K562 (cell line): ENCODE results near the gene RNF145. TPM values are rescaled to one million over a fixed set of nuclear protein-coding genes. Genes with fewer than 3 reads are reported as not detected.

Source experiments
- ATF1 ChIP-seq, 2 experiments: fragments of 450-650 bp in 1 of 2; IDR thresholded peaks; 2 replicates each; pipeline ENCODE4 v1.6.1; 2016; ENCODE audit warnings: missing compliant biosample characterization in 1 of 2, missing genetic modification characterization in 1 of 2
- ATF3 ChIP-seq, 2 experiments: fragments of 450-650 bp in 1 of 2; sonication (generic) in 1 of 2; formaldehyde crosslinking in 1 of 2; IDR thresholded peaks in 1 of 2; conservative IDR thresholded peaks in 1 of 2; 2 replicates each; pipeline versions ENCODE4 v1.6.1 to v1.8.1; 2016 to 2023; ENCODE audit warnings: mild to moderate bottlenecking in 2 of 2, moderate library complexity in 2 of 2, inconsistent platforms in 1 of 2, missing genetic modification reagents in 1 of 2
- DNMT1 ChIP-seq: fragments of 450-650 bp; IDR thresholded peaks from 2 replicates; pipeline ENCODE4 v1.6.1; 2016; ENCODE audit warnings: antibody characterized with exemption, mild to moderate bottlenecking
- ESRRA ChIP-seq: fragments of 450-650 bp; IDR thresholded peaks from 2 replicates; pipeline ENCODE4 v1.6.1; 2014; ENCODE audit warnings: low read depth, mild to moderate bottlenecking, moderate library complexity, borderline replicate concordance
- JUND ChIP-seq, 2 experiments: IDR thresholded peaks; 2 replicates in 1 of 2; 3 replicates in 1 of 2; pipeline ENCODE4 v1.6.1; 2011; ENCODE audit warnings: borderline replicate concordance in 2 of 2, low read depth in 2 of 2, low read length in 2 of 2, improper control_type of control experiment in 1 of 2, missing biosample characterization in 1 of 2, missing genetic modification characterization in 1 of 2, missing genetic modification reagents in 1 of 2
- KDM1A ChIP-seq, 2 experiments: fragments of 450-650 bp; IDR thresholded peaks; 2 replicates each; pipeline ENCODE4 v1.6.1; 2016; ENCODE audit warnings: mild to moderate bottlenecking in 2 of 2
- KLF1 ChIP-seq: fragments of 450-650 bp; IDR thresholded peaks from 2 replicates; pipeline ENCODE4 v1.6.1; 2016; ENCODE audit warnings: missing genetic modification characterization, missing compliant biosample characterization
- NR3C1 ChIP-seq: sonication (generic); formaldehyde crosslinking; IDR thresholded peaks from 2 replicates; pipeline ENCODE4 v1.8.1; 2022; ENCODE audit warnings: missing genetic modification reagents
- PHTF2 ChIP-seq: fragments of 250-450 bp; sonication (Bioruptor Pico); IDR thresholded peaks from 2 replicates; pipeline ENCODE4 v1.5.0; 2021; ENCODE audit warnings: mild to moderate bottlenecking
- PREB ChIP-seq: sonication (generic); formaldehyde crosslinking; IDR thresholded peaks from 2 replicates; pipeline ENCODE4 v1.8.1; 2023; ENCODE audit warnings: mild to moderate bottlenecking, missing genetic modification reagents
- REST ChIP-seq, 2 experiments: fragments of 450-650 bp; formaldehyde crosslinking in 1 of 2; IDR thresholded peaks; 2 replicates each; pipeline versions ENCODE4 v1.4.0 to v1.6.1; 2014 to 2020; ENCODE audit warnings: mild to moderate bottlenecking in 2 of 2, borderline replicate concordance in 1 of 2, low read depth in 1 of 2
- RNF2 ChIP-seq: sonication (generic); IDR thresholded peaks from 2 replicates; pipeline ENCODE4 v1.6.1; 2016
- ZNF165 ChIP-seq: fragments of 250-450 bp; sonication (Bioruptor Pico); IDR thresholded peaks from 2 replicates; pipeline ENCODE4 v1.4.0; 2020; ENCODE audit warnings: borderline replicate concordance
- ZNF24 ChIP-seq: fragments of 450-650 bp; IDR thresholded peaks from 2 replicates; pipeline ENCODE4 v1.6.1; 2016
- ZNF263 ChIP-seq: sonication (generic); formaldehyde crosslinking; IDR thresholded peaks from 2 replicates; pipeline ENCODE4 v1.8.0; 2022; ENCODE audit warnings: mild to moderate bottlenecking, missing genetic modification reagents, borderline replicate concordance
- ZNF316 ChIP-seq: fragments of 450-650 bp; IDR thresholded peaks from 2 replicates; pipeline ENCODE4 v1.6.1; 2016
- polyA plus RNA-seq, 8 experiments: library from polyadenylated mRNA; depleted of rRNA in 4 of 8; stranded (reverse) in 5 of 8; unstranded in 3 of 8; fragments of >200 nt; fragmentation: Nextera tagmentation in 2 of 8; fragmentation: Illumina TruSeq in 1 of 8; extraction: Ambion mirVana in 2 of 8; extraction: Trizol in 1 of 8; gene quantifications; 2 replicates each; pipeline versions ENCODE4 v1.2.1 to v1.2.3, GENCODE V29; 2011 to 2014; ENCODE audit warnings: inconsistent platforms in 1 of 8, missing spikeins in 1 of 8
- total RNA-seq, 7 experiments: library from RNA; depleted of rRNA in 6 of 7; stranded (reverse); fragments of >200 nt in 6 of 7; fragmentation: Illumina TruSeq in 2 of 7; extraction: Trizol in 2 of 7; gene quantifications; 2 replicates each; pipeline versions ENCODE4 v1.2.1 to v1.2.3, GENCODE V29; 2011 to 2021; ENCODE audit warnings: low replicate concordance in 1 of 7

The RNF145 gene
- total and polyA plus RNA-seq, 9 of the 15 experiments (the other 6 are each of a cell fraction or from before 2014, with no cell fraction given): 13.6 to 40.7 (median 25.4) TPM

GRCh38 chr5:159207686-159208513 lies 1.5 kb downstream of the RNF145 start (continued):
- peak; percentile 67; the same call in 1 of the 2 replicates for TF ChIP-seq ZNF263 (CRISPR knock-in tag)
- no peak for TF ChIP-seq KLF1 (tag)
- TF ChIP-seq JUND (IDR thresholded peaks at IDR 0.05; ENCODE audit: borderline replicate concordance, low read depth, low read length): peak; percentile 32
- TF ChIP-seq JUND (tag; IDR thresholded peaks at IDR 0.05; ENCODE audit: borderline replicate concordance, low read depth, low read length): no peak; the same call in 2 of the 3 replicates
- TF ChIP-seq RNF2: peak; percentile 88; the same call in 1 of the 2 replicates
- no peak for TF ChIP-seq ZNF165 (CRISPR knock-in tag)
- no peak for TF ChIP-seq REST (IDR thresholded peaks at IDR 0.05; ENCODE audit: borderline replicate concordance)
- no peak for TF ChIP-seq REST (CRISPR knock-in tag; IDR thresholded peaks at IDR 0.05; ENCODE audit: low read depth)
- peak; percentile 90; the same call in 1 of the 2 replicates for TF ChIP-seq ESRRA
- no peak for TF ChIP-seq PREB (CRISPR knock-in tag)
- no peak for TF ChIP-seq ATF1 (CRISPR knock-in tag; IDR thresholded peaks at IDR 0.05)
- peak; percentile 68 for TF ChIP-seq ATF1 (tag; IDR thresholded peaks at IDR 0.05)
- TF ChIP-seq ATF3 (IDR thresholded peaks at IDR 0.05): peak; percentile 8; the same call in 1 of the 2 replicates
- no peak for TF ChIP-seq ATF3 (CRISPR knock-in tag; conservative IDR thresholded peaks at IDR 0.05)
- TF ChIP-seq DNMT1: no peak
- no peak for TF ChIP-seq PHTF2 (CRISPR knock-in tag)
- peak; percentile 41 to 56; a peak in 1 of 4 replicates for TF ChIP-seq KDM1A (IDR thresholded peaks at IDR 0.05)
- TF ChIP-seq ZNF316: peak; percentile 36; the same call in 1 of the 2 replicates
- no peak for TF ChIP-seq ZNF24
- TF ChIP-seq NR3C1 (CRISPR knock-in tag): no peak
